ENCODE measurements around the gene PLEKHG5. TPM values are rescaled to one million over a fixed set of nuclear protein-coding genes. Genes with fewer than 3 reads are reported as not detected.

PLEKHG5 gene
- polyA plus RNA-seq, 1 experiment = 4.3 TPM

DNA sequence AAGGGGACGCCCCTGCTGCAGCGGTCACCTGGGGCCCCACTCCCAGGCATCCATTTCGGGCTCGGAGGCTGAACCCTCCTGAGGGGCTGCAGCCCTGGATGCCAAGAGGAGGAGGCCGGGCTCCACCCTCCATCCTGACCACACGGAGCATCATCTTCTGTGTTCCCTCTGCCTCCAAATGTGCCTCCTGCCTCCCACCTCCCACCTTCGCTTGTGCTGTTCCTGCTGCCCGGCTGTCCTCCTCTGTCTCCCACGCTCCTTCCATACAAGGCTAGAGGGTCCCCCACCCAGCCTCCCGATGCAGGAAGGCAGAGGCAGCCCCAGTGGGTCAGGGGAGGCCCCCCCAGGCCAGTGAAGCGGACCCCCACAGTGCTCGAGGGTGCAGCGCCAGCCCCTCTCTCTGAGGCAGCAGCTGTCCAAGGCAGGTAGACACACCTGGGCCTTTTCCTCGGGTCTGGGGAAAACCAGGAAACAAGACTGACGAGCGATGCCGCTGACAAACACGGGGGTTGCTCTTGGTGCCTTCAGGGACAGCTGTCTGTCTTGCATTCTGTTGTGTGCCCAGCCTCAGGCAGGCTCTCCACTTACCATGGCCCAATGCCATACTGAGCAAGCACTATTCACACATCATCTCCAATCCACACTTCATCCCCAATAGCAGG lies 16.8 kb upstream of the PLEKHG5 start:
- no peaks in the 10 kb centered on the region for H3K36me3 ChIP-seq (ENCODE audit: control insufficient read depth, insufficient read depth, low read length)
- no peak overlapping the region for H3K4me3 ChIP-seq (ENCODE audit: low read depth, low read length)
- ChIA-PET POLR2A (no interaction called here), CTCF (interaction anchor here (0.8 to 2.0 kb wide), 2 partner anchors 15 to 17 kb away, joined by 3 to 8 read pairs; partner anchors contain the start of gene PLEKHG5)
- TF ChIP-seq, protein P1, sequence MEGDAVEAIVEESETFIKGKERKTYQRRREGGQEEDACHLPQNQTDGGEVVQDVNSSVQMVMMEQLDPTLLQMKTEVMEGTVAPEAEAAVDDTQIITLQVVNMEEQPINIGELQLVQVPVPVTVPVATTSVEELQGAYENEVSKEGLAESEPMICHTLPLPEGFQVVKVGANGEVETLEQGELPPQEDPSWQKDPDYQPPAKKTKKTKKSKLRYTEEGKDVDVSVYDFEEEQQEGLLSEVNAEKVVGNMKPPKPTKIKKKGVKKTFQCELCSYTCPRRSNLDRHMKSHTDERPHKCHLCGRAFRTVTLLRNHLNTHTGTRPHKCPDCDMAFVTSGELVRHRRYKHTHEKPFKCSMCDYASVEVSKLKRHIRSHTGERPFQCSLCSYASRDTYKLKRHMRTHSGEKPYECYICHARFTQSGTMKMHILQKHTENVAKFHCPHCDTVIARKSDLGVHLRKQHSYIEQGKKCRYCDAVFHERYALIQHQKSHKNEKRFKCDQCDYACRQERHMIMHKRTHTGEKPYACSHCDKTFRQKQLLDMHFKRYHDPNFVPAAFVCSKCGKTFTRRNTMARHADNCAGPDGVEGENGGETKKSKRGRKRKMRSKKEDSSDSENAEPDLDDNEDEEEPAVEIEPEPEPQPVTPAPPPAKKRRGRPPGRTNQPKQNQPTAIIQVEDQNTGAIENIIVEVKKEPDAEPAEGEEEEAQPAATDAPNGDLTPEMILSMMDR (IDR thresholded peaks at IDR 0.05; ENCODE audit: insufficient read depth, low read depth, low read length) = no peak
- H3K27me3 ChIP-seq (ENCODE audit: control insufficient read depth, insufficient read depth, low read length) = no peaks in the 10 kb centered on the region
- DNase-seq (ENCODE audit: low read depth) = no peak

DNA sequence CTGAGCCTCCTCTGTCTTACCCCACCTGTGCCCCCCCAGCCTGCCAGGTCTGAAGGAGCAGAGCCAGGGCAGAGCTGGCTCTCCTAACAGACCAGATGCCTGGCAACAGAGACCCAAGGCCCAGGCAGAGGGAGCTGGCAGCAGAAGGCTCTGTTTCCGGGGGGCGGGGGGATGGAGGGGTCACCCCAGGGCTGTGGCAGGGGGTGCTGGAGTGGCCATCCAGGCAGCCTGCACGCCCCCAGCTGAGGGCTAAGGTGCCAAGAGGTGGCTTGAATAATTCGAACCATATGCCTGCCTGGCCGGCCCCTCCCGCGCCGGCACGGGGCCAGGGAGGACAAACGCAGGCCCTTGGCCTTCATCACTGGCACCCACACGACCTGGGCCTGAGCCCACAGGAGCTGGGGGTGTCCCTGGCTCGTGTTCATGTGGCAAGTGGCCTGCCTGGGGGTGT lies 16.0 kb upstream of the PLEKHG5 start:
- POLR2A ChIA-PET = no interaction called here
- Histone ChIP-seq H3K36me3 (ENCODE audit: control insufficient read depth, insufficient read depth, low read length) (no peaks in the 10 kb centered on the region), H3K27me3 (ENCODE audit: control insufficient read depth, insufficient read depth, low read length) (no peaks in the 10 kb centered on the region), H3K4me3 (ENCODE audit: low read depth, low read length) (no peak overlapping the region)
- DNase-seq (ENCODE audit: low read depth) = no peak
- TF ChIP-seq, protein P1 (IDR thresholded peaks at IDR 0.05; ENCODE audit: insufficient read depth, low read depth, low read length) = no peak
- CTCF ChIA-PET = interaction anchor here (0.7 to 1.6 kb wide), 4 partner anchors 14 to 36 kb away, joined by 3 to 5 read pairs (median 4); partner anchors contain the start of gene PLEKHG5

DNA sequence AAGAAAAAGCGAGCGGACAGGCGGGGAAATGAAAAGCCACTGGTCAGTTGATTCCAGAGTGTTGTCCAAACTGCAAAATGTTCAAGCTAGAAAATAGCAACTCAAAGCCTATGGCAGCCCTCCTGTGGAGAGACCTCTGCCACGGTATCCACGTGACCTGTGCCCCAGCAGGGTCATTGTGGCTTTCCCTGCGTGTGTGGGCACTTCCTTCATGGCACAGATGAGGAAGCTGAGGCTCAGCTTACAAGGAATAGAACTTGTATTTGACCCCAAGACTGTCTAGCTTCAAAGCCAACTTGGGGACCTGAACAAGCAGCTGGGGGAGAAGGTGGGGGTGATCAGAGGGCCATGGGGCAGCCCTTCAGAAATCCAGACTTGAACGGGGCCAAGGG lies 15.6 kb upstream of the PLEKHG5 start:
- Histone ChIP-seq H3K4me3 (ENCODE audit: low read depth, low read length) (no peak overlapping the region), H3K27me3 (ENCODE audit: control insufficient read depth, insufficient read depth, low read length) (no peaks in the 10 kb centered on the region), H3K36me3 (ENCODE audit: control insufficient read depth, insufficient read depth, low read length) (no peaks in the 10 kb centered on the region)
- no peak for DNase-seq (ENCODE audit: low read depth)
- ChIA-PET CTCF (interaction anchor here (0.7 to 1.6 kb wide), 4 partner anchors 13 to 35 kb away, joined by 3 to 5 read pairs (median 4); partner anchors contain the start of gene PLEKHG5), POLR2A (no interaction called here)
- TF ChIP-seq, protein P1 (IDR thresholded peaks at IDR 0.05; ENCODE audit: insufficient read depth, low read depth, low read length) = no peak

DNA sequence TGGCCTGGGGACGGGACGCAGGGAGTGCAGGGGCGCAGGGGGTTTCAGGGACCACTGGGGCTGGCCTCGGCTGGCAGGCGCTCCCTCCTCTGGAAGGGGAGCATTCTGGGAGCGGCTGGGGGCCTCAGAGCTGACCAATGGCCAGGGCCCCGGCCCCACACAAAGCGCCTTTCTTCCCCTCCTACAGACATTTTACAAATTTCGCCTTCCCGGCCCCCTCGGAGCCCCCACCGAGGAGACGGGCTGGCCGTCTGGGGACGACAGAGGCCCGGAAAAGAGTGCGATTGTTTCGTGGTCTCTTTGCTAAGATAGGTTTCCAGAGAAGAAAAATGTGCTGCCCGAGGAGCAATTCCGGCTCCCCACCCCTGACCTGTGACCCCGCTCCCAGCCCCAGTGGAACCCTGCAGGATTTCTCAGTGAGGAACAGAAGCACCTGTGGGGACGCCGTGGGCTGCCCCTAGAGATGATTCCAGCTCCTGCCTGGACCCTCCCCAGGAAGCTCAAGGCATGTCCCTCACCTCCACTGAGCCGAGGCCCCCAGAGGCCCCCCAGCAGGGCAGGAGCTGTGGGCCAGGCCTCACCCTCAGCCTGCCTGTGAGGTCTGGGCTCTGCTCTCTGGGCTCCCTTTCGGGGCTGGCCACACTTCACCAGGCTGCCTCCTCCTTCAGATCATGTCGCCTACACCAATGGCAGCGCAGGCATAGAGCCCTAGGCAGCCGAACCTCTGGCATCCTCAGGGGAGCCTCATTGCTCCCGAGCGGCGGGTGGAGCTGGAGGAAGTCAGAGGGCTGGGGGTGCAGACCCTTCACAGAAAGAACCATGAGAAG lies 15.0 kb upstream of the PLEKHG5 start:
- ChIA-PET CTCF (interaction anchor here (0.9 to 1.6 kb wide), 3 partner anchors 13 to 22 kb away, joined by 3 to 5 read pairs (median 5); partner anchors contain the start of gene PLEKHG5), POLR2A (no interaction called here)
- TF ChIP-seq, protein P1 (IDR thresholded peaks at IDR 0.05; ENCODE audit: insufficient read depth, low read depth, low read length) = no peak
- no peaks in the 10 kb centered on the region for H3K36me3 ChIP-seq (ENCODE audit: control insufficient read depth, insufficient read depth, low read length)
- no peak overlapping the region for H3K4me3 ChIP-seq (ENCODE audit: low read depth, low read length)
- no peaks in the 10 kb centered on the region for H3K27me3 ChIP-seq (ENCODE audit: control insufficient read depth, insufficient read depth, low read length)
- DNase-seq (ENCODE audit: low read depth) = no peak
